Measurements from ENCODE around the gene C21orf58.

GRCh38 chr21:46319186-46319585, 4.5 kb downstream of the C21orf58 start:
- no peak for TF ChIP-seq ETS1 (IDR thresholded peaks at IDR 0.05)
- TF ChIP-seq CTCF (conservative IDR thresholded peaks at IDR 0.05; ENCODE audit: low read depth in 2 of 2), result no peak
- no peak for TF ChIP-seq POLR2AphosphoS5 (IDR thresholded peaks at IDR 0.05; ENCODE audit: low read depth)
- no peak for TF ChIP-seq CREB1 (CRISPR knock-in tag; IDR thresholded peaks at IDR 0.05; ENCODE audit: low read depth)
- TF ChIP-seq REST (IDR thresholded peaks at IDR 0.05; ENCODE audit: unreplicated experiment), result no peak
- TF ChIP-seq JUNB (IDR thresholded peaks at IDR 0.05; ENCODE audit: unreplicated experiment), result no peak
- TF ChIP-seq NANOG (IDR thresholded peaks at IDR 0.05; ENCODE audit: borderline replicate concordance), result no peak
- no peak for TF ChIP-seq EZH2 (IDR thresholded peaks at IDR 0.05; ENCODE audit: low read depth, unreplicated experiment)
- TF ChIP-seq EZH2phosphoT487 (IDR thresholded peaks at IDR 0.05; ENCODE audit: unreplicated experiment), result no peak
- TF ChIP-seq STAT1 (IDR thresholded peaks at IDR 0.05; ENCODE audit: unreplicated experiment), result no peak
- no peak for TF ChIP-seq ZNF331 (CRISPR knock-in tag; IDR thresholded peaks at IDR 0.05; ENCODE audit: low read depth)
- TF ChIP-seq ZNF114 (CRISPR knock-in tag; IDR thresholded peaks at IDR 0.05), result no peak
- TF ChIP-seq ZNF462 (CRISPR knock-in tag; IDR thresholded peaks at IDR 0.05), result no peak

All from GM23338 (cell line).